BJ (cell line): Measurements from ENCODE around the gene PLCXD3. TPM values are rescaled to one million over a fixed set of nuclear protein-coding genes. Genes with fewer than 3 reads are reported as not detected.

Experiments
- CTCF ChIA-PET: fragments of 350-600 bp; formaldehyde crosslinking; extraction: SDS; loops from one replicate; lab custom pipeline; 2021; ENCODE audit warnings: antibody characterized with exemption, inconsistent platforms; lab: Yijun Ruan, JAX
- POLR2A ChIA-PET: fragments of 300-600 bp; sonication (Branson Sonifier 250); formaldehyde crosslinking; extraction: SDS; loops from one replicate; lab custom pipeline; 2021; ENCODE audit warnings: antibody characterized with exemption; lab: Charles Lee
- DNase-seq: peaks from one replicate; pipeline ENCODE4 v3.0.0-alpha.2; 2011; ENCODE audit warnings: low read depth
- H3K27me3 ChIP-seq: 2 replicates; pipeline ENCODE4 v1.6.0; 2011; ENCODE audit warnings: low read length; ENCODE audit not compliant: control insufficient read depth, insufficient read depth
- H3K36me3 ChIP-seq: 2 replicates; pipeline ENCODE4 v1.5.1; 2011; ENCODE audit warnings: low read length; ENCODE audit not compliant: control insufficient read depth, insufficient read depth
- H3K4me3 ChIP-seq: 2 replicates; pipeline ENCODE4 v1.5.1; 2011; ENCODE audit warnings: low read depth, mild to moderate bottlenecking, control low read depth, low read length
- polyA plus RNA-seq: library from polyadenylated mRNA; depleted of rRNA; stranded (reverse); fragments of >200 nt; gene quantifications from 2 replicates; pipeline ENCODE4 v1.2.3, GENCODE V29; 2011
- TF ChIP-seq, protein P1 (sequence below): IDR thresholded peaks from 2 replicates; pipeline ENCODE4 v1.5.1; 2011; ENCODE audit warnings: low read depth, mild to moderate bottlenecking, control low read depth, inconsistent platforms, low read length, moderate library complexity; ENCODE audit not compliant: insufficient read depth

Gene PLCXD3
- polyA plus RNA-seq, 1 experiment, result 0.05 TPM

DNA sequence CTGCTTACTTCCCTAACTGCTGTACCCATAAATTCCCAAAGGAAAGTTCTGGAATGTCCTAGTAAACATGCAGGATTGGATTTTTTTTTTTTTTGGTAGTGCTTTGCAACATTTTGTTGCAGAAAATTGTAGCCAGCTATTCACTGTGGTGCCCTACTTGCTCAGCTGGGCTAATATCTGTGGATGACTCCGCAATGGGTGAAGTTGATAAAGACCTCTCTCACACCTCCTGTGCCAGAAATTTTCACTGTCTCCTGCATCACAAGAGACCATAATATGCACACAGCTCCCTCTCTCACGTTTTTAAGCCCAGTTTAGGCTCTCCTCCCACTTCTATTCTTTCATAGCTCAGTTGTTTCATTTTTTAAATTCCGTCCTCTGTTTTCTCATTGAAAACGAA, 160.6 kb downstream of the PLCXD3 start:
- Histone ChIP-seq H3K27me3 (no peaks in the 10 kb centered on the region), H3K4me3 (no peak overlapping the region), H3K36me3 (no peaks in the 10 kb centered on the region)
- TF ChIP-seq, protein P1, sequence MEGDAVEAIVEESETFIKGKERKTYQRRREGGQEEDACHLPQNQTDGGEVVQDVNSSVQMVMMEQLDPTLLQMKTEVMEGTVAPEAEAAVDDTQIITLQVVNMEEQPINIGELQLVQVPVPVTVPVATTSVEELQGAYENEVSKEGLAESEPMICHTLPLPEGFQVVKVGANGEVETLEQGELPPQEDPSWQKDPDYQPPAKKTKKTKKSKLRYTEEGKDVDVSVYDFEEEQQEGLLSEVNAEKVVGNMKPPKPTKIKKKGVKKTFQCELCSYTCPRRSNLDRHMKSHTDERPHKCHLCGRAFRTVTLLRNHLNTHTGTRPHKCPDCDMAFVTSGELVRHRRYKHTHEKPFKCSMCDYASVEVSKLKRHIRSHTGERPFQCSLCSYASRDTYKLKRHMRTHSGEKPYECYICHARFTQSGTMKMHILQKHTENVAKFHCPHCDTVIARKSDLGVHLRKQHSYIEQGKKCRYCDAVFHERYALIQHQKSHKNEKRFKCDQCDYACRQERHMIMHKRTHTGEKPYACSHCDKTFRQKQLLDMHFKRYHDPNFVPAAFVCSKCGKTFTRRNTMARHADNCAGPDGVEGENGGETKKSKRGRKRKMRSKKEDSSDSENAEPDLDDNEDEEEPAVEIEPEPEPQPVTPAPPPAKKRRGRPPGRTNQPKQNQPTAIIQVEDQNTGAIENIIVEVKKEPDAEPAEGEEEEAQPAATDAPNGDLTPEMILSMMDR, result no peak
- CTCF ChIA-PET, result interaction anchor here (1.7 kb wide), 1 partner anchor 11 kb away, joined by 9 read pairs; no protein-coding TSS in a partner anchor
- POLR2A ChIA-PET, result no interaction called here
- no peak for DNase-seq

DNA sequence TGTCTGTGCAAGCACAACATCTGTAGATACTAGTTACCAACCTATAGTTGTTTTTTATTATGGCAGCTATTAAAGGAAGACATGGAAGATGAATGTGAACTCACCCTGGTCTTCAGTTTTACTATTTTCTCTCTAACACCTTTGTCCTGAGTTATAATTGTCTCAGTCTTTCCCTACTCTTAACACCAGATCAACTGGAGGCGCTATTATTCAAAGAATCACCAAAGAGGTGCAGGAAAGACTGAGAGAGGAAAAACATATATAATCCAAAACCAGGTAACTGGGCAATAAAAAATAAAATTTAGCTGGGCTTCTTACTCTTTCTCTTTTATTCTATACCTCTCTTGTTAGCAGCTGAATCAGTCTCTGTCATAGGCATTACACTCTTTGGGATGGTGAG, 162.8 kb downstream of the PLCXD3 start:
- DNase-seq, result no peak
- no peaks in the 10 kb centered on the region for H3K36me3 ChIP-seq
- no peak overlapping the region for H3K4me3 ChIP-seq
- TF ChIP-seq, protein P1, result no peak
- no peaks in the 10 kb centered on the region for H3K27me3 ChIP-seq
- CTCF ChIA-PET, result interaction anchor here (1.1 to 2.6 kb wide), 4 partner anchors 9 to 496 kb away, joined by 3 to 10 read pairs (median 3); no protein-coding TSS in a partner anchor
- POLR2A ChIA-PET, result no interaction called here

DNA sequence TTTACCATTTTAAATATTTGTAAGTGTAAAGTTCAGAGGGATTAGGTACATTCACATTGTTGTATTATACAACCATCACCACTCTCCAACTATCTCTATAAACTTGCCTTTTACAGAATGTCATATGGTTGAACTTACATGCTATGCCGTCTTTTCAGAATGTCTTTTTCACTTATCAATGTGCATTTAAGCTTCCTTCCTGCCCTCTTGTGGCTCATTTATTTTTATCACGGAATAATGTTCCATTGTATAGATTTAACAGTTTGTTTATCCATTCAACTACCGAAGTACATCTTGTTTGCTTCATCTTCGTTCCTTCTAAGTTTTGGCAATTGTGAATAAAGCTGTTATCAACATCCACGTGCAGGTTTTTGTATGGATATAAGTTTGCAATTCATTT, 163.8 kb downstream of the PLCXD3 start:
- no peak for DNase-seq
- Histone ChIP-seq H3K36me3 (no peaks in the 10 kb centered on the region), H3K4me3 (no peak overlapping the region), H3K27me3 (no peaks in the 10 kb centered on the region)
- ChIA-PET POLR2A (no interaction called here), CTCF (interaction anchor here (1.7 to 2.6 kb wide), 2 partner anchors 12 to 442 kb away, joined by 6 to 10 read pairs; no protein-coding TSS in a partner anchor)
- TF ChIP-seq, protein P1, result no peak

DNA sequence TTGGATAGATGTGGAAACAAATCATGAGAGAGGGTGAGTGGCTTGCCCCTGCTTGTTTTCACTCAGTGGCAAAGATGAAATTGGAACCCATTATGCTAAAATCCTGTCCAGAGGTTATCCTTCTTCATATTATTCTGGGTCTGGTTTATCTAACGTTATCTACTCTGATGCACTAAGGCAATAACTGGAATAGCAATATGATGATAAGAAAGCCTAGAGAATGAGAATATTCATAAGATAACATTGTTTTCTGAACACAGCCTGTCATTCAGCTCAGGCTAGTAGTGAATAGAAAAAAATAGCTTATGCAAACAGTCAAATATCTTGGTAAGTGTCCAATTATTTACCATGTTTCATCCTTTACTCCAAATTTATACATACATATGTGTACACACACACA, 165.1 kb downstream of the PLCXD3 start:
- Histone ChIP-seq H3K27me3 (no peaks in the 10 kb centered on the region), H3K36me3 (no peaks in the 10 kb centered on the region), H3K4me3 (no peak overlapping the region)
- ChIA-PET POLR2A (no interaction called here), CTCF (interaction anchor here (1.0 to 1.7 kb wide), 2 partner anchors 9 to 11 kb away, joined by 3 to 6 read pairs; no protein-coding TSS in a partner anchor)
- no peak for DNase-seq
- TF ChIP-seq, protein P1, result no peak

DNA sequence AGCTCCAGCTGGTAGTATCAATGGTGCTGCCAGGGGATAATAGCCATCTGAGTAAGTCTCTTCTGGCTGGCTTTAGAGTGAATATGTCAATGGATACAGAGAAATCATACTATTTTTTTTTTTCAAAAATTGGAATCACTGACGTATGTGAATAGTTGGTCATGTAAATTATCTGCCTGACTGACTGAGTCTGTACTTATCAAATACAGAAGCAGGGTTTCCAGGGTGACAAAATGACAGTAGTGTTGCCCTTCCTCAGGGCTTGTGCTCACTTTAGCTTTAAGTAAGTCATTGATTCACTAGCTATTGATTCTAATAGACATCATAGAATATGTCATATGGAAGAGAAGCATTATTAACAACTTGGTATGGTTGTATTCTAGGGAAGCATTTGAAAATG, 171.1 kb downstream of the PLCXD3 start:
- TF ChIP-seq, protein P1, result no peak
- DNase-seq, result no peak
- Histone ChIP-seq H3K4me3 (no peak overlapping the region), H3K27me3 (no peaks in the 10 kb centered on the region), H3K36me3 (no peaks in the 10 kb centered on the region)
- CTCF ChIA-PET, result interaction anchor here (0.6 kb wide), 1 partner anchor 8 kb away, joined by 3 read pairs; no protein-coding TSS in a partner anchor
- POLR2A ChIA-PET, result no interaction called here
